Fibroblast of villous mesenchyme (primary cell): Measurements from ENCODE around the gene GP1BB. TPM values are rescaled to one million over a fixed set of nuclear protein-coding genes. Genes with fewer than 3 reads are reported as not detected.
A peak's percentile ranks its signal among the peaks of the same experiment; 100 is the strongest.

Experiments used
- DNase-seq: peaks from one replicate; pipeline ENCODE4 v3.0.0-alpha.2; 2010; ENCODE audit warnings: low read depth
- H3K4me3 ChIP-seq: 2 replicates; pipeline ENCODE4 v1.5.1; 2011; ENCODE audit warnings: low read depth, mild to moderate bottlenecking, low read length
- total RNA-seq: library from RNA; depleted of rRNA; stranded (reverse); fragments of >200 nt; gene quantifications from 2 replicates; pipeline ENCODE4 v1.2.3, GENCODE V29; 2012
- TF ChIP-seq, protein P1 (sequence below): IDR thresholded peaks from 2 replicates; pipeline ENCODE4 v1.5.1; 2012; ENCODE audit warnings: low read depth, mild to moderate bottlenecking, low read length; ENCODE audit not compliant: insufficient read depth

GP1BB gene
- total RNA-seq, 1 donor: 0.86 TPM

GRCh38 chr22:19749876-19750275 lies 26.5 kb downstream of the GP1BB start:
- H3K4me3 ChIP-seq: no peak overlapping the region
- TF ChIP-seq, protein P1, sequence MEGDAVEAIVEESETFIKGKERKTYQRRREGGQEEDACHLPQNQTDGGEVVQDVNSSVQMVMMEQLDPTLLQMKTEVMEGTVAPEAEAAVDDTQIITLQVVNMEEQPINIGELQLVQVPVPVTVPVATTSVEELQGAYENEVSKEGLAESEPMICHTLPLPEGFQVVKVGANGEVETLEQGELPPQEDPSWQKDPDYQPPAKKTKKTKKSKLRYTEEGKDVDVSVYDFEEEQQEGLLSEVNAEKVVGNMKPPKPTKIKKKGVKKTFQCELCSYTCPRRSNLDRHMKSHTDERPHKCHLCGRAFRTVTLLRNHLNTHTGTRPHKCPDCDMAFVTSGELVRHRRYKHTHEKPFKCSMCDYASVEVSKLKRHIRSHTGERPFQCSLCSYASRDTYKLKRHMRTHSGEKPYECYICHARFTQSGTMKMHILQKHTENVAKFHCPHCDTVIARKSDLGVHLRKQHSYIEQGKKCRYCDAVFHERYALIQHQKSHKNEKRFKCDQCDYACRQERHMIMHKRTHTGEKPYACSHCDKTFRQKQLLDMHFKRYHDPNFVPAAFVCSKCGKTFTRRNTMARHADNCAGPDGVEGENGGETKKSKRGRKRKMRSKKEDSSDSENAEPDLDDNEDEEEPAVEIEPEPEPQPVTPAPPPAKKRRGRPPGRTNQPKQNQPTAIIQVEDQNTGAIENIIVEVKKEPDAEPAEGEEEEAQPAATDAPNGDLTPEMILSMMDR: no peak
- DNase-seq: no peak

DNA sequence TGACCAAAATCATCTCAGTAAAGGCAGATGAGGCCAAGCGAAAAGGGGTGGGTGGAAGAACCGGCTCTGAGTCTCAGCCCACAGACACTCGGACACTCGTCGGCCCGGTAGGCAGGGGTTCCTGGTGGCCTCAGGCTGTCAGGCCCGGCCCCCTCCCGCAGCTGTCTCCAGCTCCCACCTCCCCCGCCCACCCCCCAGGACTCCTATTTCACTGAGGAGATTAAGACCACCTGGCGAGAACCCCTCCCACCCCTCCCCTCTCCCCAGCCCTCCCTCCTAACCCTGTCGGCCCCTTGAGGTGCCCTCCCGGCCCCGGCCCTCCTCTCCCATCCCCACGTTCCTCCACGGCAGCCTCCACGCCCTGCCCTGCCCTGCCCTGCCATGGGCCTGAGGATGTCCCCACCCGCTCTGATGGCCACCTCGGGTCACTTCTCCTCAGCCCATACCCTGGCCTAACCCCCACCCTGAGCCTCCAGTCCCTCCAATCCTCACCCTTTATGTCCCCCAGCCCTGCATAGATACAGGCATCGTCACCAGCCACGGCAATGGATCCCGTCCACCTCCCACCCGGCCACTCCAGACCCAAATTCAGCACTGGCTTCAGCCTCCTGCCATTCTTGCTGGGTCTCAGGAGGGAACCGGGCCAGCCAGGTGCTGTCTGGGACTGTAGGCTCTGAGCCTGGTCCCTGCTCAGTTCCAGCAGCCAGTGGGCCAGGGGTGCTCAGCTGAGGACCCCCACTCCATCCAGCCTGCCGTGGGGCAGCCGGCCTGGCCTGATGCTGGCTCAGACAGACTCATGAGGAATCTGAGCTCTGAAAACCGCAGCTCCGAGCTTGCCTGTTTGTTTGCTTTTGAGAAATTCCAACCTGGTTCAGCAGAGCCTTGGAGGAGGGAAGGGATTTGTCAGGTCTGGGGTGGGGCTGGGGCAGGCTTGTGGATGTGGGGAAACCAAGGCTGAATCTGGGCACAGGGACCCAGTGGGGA lies 27.5 kb downstream of the GP1BB start:
- DNase-seq: peak; percentile 17
- no peak overlapping the region for H3K4me3 ChIP-seq
- TF ChIP-seq, protein P1: no peak

- no peak overlapping the region for H3K4me3 ChIP-seq
- TF ChIP-seq, protein P1: no peak
- no peak for DNase-seq
Measured at GRCh38 chr22:19751497-19752245, 28.3 kb downstream of the GP1BB start.

DNA sequence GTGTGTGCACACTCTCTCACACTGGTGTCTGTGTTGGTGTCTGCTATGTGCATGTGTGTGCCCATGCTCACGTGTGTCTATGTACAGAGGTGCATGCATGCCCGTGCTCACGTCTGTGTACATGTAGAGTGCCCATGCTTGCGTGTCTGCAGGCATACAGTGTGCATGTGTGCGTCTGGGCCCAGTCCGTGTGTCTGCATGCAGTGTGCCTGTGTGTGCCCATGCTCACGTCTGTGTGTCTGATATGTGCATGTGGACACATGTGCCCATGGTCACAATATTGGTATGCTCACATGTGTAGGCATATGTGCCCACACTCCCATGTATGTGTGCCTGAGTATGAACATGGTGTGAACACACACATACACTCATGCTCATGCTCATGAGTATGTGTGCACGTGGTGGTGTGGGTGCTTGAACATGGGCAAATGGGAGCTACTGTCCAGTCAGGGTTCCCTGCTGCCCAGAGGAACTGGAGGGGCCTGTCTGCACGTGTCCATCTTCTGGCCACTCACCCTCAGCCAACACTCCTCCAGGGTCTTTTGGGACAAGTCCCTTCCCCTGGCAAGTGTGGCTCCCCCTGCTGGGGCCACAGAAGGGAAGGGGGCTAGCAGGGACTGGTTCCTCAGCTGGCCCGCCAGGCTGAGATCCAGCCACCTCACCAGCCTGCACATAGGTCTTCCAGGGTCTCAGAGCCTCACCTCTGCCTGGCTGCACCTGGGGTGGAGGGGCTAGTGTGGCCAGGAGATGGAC lies 29.9 kb downstream of the GP1BB start:
- TF ChIP-seq, protein P1: peak; percentile 14
- no peak for DNase-seq
- no peak overlapping the region for H3K4me3 ChIP-seq

- TF ChIP-seq, protein P1: no peak
- H3K4me3 ChIP-seq: no peak overlapping the region
- DNase-seq: no peak
Measured at GRCh38 chr22:19753996-19754700, 30.8 kb downstream of the GP1BB start.

DNA sequence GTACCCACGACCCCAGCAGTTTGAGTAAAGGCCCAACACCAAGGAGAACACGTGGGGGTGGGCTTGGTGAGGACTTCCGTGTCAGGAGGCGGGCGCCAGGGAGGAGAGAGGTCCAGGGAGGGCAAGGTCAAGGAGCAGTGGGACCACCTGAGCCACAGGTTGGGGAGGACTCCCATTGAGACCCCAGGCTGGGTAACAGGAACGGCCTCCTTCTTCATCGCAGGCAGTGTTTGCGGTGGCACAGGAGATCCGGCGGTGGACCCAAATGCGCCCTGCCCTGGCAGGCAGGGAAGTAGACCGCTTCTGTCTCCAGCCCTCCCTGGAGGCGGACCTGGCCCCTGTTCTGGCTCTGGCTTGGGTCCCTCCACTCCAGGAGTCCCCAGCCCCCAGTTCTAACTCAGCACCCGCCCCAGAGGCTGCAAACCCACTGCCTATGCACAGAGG lies 31.4 kb downstream of the GP1BB start:
- no peak for DNase-seq
- H3K4me3 ChIP-seq: no peak overlapping the region
- TF ChIP-seq, protein P1: no peak
